Ascending aorta (tissue), 2 donors: Measurements from ENCODE around the gene TAS1R1. TPM values are rescaled to one million over a fixed set of nuclear protein-coding genes. Genes with fewer than 3 reads are reported as not detected.

ENCODE experiments used
- DNase-seq, 2 donors: peaks; one replicate each; pipeline ENCODE4 v3.0.0-alpha.2; 2019; ENCODE audit warnings: low spot score in 2 of 2
- H3K27ac ChIP-seq, 2 donors: fragments of 200-600 bp; sonication (generic); one replicate each; pipeline ENCODE4 v1.5.1; 2016 to 2017; ENCODE audit warnings: mild to moderate bottlenecking in 1 of 2
- H3K27me3 ChIP-seq: fragments of 200-600 bp; sonication (generic); one replicate; pipeline ENCODE4 v1.5.1; 2017
- H3K36me3 ChIP-seq, 2 donors: fragments of 200-600 bp; sonication (generic); one replicate each; pipeline ENCODE4 v1.5.1; 2016
- H3K4me1 ChIP-seq, 2 donors: fragments of 200-600 bp; sonication (generic); one replicate each; pipeline ENCODE4 v1.5.1; 2016 to 2017; ENCODE audit warnings: mild to moderate bottlenecking in 1 of 2
- H3K4me3 ChIP-seq, 2 donors: fragments of 200-600 bp; sonication (generic); one replicate each; pipeline ENCODE4 v1.5.1; 2016 to 2017; ENCODE audit warnings: mild to moderate bottlenecking in 1 of 2
- H3K9me3 ChIP-seq, 2 donors: fragments of 200-600 bp; sonication (generic); one replicate each; pipeline ENCODE4 v1.5.1; 2016
- CTCF ChIP-seq, 3 experiments: fragments of 200-600 bp in 2 of 3; fragments of 450-650 bp in 1 of 3; sonication (generic) in 2 of 3; IDR thresholded peaks; one replicate each; pipeline ENCODE4 v1.5.1; 2016 to 2019; ENCODE audit warnings: antibody characterized with exemption in 3 of 3, mild to moderate bottlenecking in 1 of 3, moderate library complexity in 1 of 3
- intact Hi-C: fragments of 100-400 bp; cut with DNase I; formaldehyde crosslinking; loops from one replicate; pipeline ENCODE4 v1.15.1; 2023
- total RNA-seq: library from RNA; depleted of rRNA; stranded (reverse); fragments of >200 nt; gene quantifications from one replicate; pipeline ENCODE4 v1.1.0, GENCODE V29; 2016

TAS1R1 gene
- total RNA-seq, 1 donor from 2014 or later = not detected

GRCh38 chr1:6545276-6546112 is 9.6 kb upstream of the TAS1R1 start:
- Histone ChIP-seq H3K4me1 (no peaks in the 10 kb centered on the region), H3K27ac (no peak overlapping the region), H3K36me3 (peaks cover 61 to 81% of the 10 kb centered on the region in 2 donors), H3K4me3 (no peak overlapping the region), H3K9me3 (no peaks in the 10 kb centered on the region), H3K27me3 (no peaks in the 10 kb centered on the region)
- TF ChIP-seq CTCF (IDR thresholded peaks at IDR 0.05) = no peak
- DNase-seq = no peak
- intact Hi-C loops = no loop called here

GRCh38 chr1:6546326-6546725 is 8.8 kb upstream of the TAS1R1 start:
- no peak overlapping the region for H3K27ac ChIP-seq
- H3K36me3 ChIP-seq = peaks cover 58 to 75% of the 10 kb centered on the region in 2 donors
- intact Hi-C loops = no loop called here
- DNase-seq = no peak
- no peaks in the 10 kb centered on the region for H3K9me3 ChIP-seq
- H3K4me1 ChIP-seq = no peaks in the 10 kb centered on the region
- H3K27me3 ChIP-seq = no peaks in the 10 kb centered on the region
- no peak overlapping the region for H3K4me3 ChIP-seq
- no peak for TF ChIP-seq CTCF (IDR thresholded peaks at IDR 0.05)

- intact Hi-C loops = no loop called here
These were observed 7.8 kb upstream of the TAS1R1 start for GRCh38 chr1:6547301-6547700.

GRCh38 chr1:6554031-6554906 is 838 bp upstream of the TAS1R1 start, which contains the start of gene NOL9:
TSS of gene NOL9 (minus strand) at chr1:6554513. CDS start at chr1:6554502, 11 bp downstream.
- no peaks in the 10 kb centered on the region for H3K9me3 ChIP-seq

More at GRCh38 chr1:6547301-6547700, 7.8 kb upstream of the TAS1R1 start:
- peaks cover 58 to 68% of the 10 kb centered on the region in 2 donors for H3K36me3 ChIP-seq
- no peaks in the 10 kb centered on the region for H3K27me3 ChIP-seq
- H3K4me3 ChIP-seq = no peak overlapping the region
- H3K9me3 ChIP-seq = no peaks in the 10 kb centered on the region
- no peak for DNase-seq
- no peak overlapping the region for H3K27ac ChIP-seq
- no peak for TF ChIP-seq CTCF (IDR thresholded peaks at IDR 0.05)
- H3K4me1 ChIP-seq = no peaks in the 10 kb centered on the region

More at GRCh38 chr1:6554031-6554906, 838 bp upstream of the TAS1R1 start, which contains the start of gene NOL9:
- peak; percentile 96 to 97 (median 97) for TF ChIP-seq CTCF (IDR thresholded peaks at IDR 0.05)
- peak within 1 kb of the TSS; percentile 66 to 70 for H3K27ac ChIP-seq
- no peaks in the 10 kb centered on the region for H3K27me3 ChIP-seq
- peak within 1 kb of the TSS; percentile 65 to 98 for H3K4me3 ChIP-seq
- H3K36me3 ChIP-seq = peaks cover 11 to 15% of the 10 kb centered on the region in 2 donors
- DNase-seq = peak; percentile 73 to 96
- intact Hi-C loops = loop anchor here (1.0 to 10.0 kb wide), 9 partner anchors 25 to 159 kb away; partner anchors contain the start of genes ACOT7, DNAJC11, PLEKHG5 and ZBTB48
- H3K4me1 ChIP-seq = peaks cover 9 to 20% of the 10 kb centered on the region in 2 donors
